WTC11 (cell line): Measurements from ENCODE around the gene AQP9.

Experiments used
- CTCF ChIP-seq: fragments of 200-600 bp; IDR thresholded peaks from 2 replicates; pipeline ENCODE4 v1.8.0; 2022; ENCODE audit warnings: antibody characterized with exemption
- E2F5 ChIP-seq: sonication (generic); formaldehyde crosslinking; IDR thresholded peaks from 2 replicates; pipeline ENCODE4 v1.8.1; 2022; ENCODE audit warnings: mild to moderate bottlenecking, moderate library complexity, missing genetic modification reagents
- ETV6 ChIP-seq: sonication (generic); formaldehyde crosslinking; IDR thresholded peaks from 2 replicates; pipeline ENCODE4 v1.8.1; 2022; ENCODE audit warnings: mild to moderate bottlenecking, missing genetic modification reagents
- MXD4 ChIP-seq: fragments of 250-450 bp; sonication (Bioruptor Pico); IDR thresholded peaks from 2 replicates; pipeline ENCODE4 v1.8.0; 2021; ENCODE audit warnings: mild to moderate bottlenecking, moderate library complexity, borderline replicate concordance
- NFYB ChIP-seq: sonication (generic); formaldehyde crosslinking; conservative IDR thresholded peaks from 2 replicates; pipeline ENCODE4 v1.8.0; 2022; ENCODE audit warnings: low read depth, missing genetic modification reagents
- TF ChIP-seq, protein P1 (sequence below): sonication (generic); formaldehyde crosslinking; IDR thresholded peaks from 2 replicates; pipeline ENCODE4 v1.8.1; 2023; ENCODE audit warnings: mild to moderate bottlenecking, missing genetic modification reagents, moderate library complexity

GRCh38 chr15:58145606-58146005, 7.4 kb downstream of the AQP9 start:
- TF ChIP-seq E2F5 (CRISPR knock-in tag) (no peak), CTCF (no peak), ETV6 (CRISPR knock-in tag) (no peak), MXD4 (CRISPR knock-in tag) (no peak), NFYB (CRISPR knock-in tag) (no peak)
- TF ChIP-seq, protein P1, sequence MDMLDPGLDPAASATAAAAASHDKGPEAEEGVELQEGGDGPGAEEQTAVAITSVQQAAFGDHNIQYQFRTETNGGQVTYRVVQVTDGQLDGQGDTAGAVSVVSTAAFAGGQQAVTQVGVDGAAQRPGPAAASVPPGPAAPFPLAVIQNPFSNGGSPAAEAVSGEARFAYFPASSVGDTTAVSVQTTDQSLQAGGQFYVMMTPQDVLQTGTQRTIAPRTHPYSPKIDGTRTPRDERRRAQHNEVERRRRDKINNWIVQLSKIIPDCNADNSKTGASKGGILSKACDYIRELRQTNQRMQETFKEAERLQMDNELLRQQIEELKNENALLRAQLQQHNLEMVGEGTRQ (CRISPR knock-in tag) = no peak
